GM11168 (cell line): ENCODE measurements around the gene TCOF1.

Experiments used
- in situ Hi-C: fragments of 300-500 bp; cut with MboI; formaldehyde crosslinking; loops from one replicate; pipeline ENCODE4 v1.12.0; 2022; ENCODE audit warnings: low sequenced_read_pairs; ENCODE audit not compliant: unreplicated experiment

TCOF1 gene

DNA sequence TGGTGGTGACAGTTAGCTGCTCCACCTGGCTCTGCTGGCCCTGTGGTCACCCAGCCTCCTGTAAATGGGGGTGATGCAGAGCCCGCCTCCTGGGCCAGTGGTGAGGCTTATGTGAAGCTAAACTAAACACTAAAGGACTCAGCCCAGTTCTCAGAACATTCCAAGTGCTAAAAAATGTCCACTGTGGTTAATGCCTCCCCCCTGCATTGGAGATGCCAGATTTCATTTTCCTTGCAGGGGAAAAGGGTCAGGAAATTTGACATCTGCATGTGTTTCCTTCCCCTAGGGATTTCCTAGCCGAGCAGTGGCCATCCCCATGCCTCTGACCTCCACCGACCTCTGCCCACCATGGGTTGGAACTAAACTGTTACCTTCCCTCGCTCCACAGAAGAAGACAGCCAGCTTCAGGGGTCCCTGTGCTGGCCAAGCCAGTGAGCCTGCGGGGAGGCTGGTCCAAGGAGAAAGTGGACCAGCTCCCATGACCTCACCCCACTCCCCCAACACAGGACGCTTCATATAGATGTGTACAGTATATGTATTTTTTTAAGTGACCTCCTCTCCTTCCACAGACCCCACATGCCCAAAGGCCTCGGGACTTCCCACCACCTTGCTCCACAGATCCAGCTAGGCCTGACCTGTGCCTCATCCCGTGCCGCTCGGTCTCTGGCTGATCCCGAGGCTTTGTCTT, 42.2 kb downstream of the TCOF1 start:
- in situ Hi-C loops, result no loop called here

DNA sequence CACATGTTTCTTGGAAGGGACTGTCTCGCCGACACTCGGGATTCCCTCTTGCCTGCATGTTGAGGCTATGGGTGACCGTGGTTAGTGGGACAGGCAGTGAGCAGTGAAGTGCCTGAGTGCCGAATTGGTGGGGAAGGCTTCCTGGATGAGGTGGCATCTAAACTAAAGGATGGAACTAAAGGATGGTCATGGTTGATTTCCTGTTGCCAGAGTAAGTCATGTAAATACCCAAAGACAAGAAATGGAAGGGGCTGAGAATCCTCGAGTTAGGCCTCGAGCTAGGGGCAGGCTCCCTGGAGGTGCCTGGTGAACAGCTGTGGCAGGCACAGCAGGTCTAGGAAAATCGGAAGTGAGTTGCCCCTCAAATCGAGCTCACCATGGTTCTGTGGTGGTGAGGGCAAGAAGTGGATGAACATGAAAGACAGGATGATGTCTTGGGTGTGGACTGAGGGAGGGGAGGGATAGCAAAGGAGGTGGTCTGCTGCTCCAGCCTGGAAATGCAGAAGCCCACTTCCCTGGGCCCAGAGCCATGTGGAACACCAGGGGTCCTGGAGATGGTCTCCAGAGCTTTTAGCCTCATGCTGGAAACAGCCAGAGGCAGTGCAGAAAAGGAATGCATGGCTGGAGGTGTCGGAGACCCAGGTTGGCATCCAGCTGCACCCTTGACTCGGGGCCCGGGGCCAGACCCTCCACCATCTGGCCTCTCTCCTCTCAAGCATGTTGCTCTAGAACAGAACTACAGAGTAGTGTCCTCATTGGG, 43.0 kb downstream of the TCOF1 start:
- in situ Hi-C loops, result no loop called here

DNA sequence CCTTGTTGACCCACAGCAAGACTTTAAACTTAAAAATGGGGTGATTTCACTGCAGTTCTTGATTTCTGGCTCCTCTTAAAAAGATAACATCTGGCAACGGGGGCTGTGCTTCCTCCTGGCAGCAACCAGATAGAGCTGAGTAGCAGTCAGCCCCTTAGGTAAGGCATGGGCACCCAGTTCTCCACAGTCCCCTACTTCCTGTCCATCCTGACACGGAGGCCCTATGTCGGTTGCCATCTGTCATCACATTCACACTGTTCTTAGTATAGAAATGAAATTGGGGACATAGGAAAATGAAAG, 43.5 kb downstream of the TCOF1 start:
- in situ Hi-C loops, result no loop called here

- in situ Hi-C loops, result no loop called here
These were observed 44.1 kb downstream of the TCOF1 start for GRCh38 chr5:150401376-150402228.

- in situ Hi-C loops, result no loop called here
These were observed 44.8 kb downstream of the TCOF1 start for GRCh38 chr5:150402229-150402773.

GRCh38 chr5:150402901-150403342, 45.4 kb downstream of the TCOF1 start:
- in situ Hi-C loops, result no loop called here

GRCh38 chr5:150404121-150404520, 46.6 kb downstream of the TCOF1 start:
- in situ Hi-C loops, result no loop called here

- in situ Hi-C loops, result no loop called here
These were observed 47.0 kb downstream of the TCOF1 start for GRCh38 chr5:150404535-150404934.

DNA sequence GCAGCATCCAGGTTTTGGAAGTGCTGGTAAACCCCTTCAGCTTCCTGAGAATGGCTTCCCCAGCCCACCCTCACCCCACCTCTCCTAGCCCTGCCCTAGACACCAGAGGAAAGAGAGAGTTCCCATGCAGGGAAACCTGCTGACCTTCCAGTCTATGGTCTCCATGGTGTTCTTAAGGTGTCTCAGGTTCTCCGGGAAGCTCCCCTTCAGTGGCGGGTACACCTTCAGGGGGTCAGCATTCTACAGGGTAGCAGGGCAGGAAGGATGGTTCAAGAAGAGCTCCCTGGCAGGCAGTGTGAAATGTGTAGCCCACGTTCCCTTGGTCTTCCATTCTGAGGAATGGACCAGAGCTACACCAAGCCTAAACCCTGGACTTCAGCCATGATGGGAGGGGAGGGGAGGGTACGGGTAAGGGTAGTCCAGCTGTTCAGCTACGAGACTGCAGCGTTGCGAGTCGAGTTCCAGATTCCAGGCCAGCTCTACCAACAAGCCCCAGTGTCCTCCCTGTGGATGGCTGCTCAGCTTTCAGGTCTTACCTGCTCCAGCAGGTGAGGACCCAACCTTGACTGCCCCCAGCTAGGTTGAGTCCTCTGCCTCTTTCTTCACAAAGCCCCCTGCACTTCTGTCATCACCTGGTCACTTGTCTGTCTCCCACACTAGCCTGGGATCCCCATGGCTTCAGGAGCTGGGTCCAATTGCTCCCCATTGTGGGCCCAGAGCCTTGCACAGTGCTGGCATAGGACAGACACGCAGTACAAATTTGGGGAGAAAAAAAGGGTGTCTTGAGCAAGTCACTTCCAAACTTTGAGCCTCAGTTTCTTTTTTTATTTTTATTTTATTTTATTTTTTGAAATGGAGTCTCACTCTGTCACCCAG, 47.7 kb downstream of the TCOF1 start:
- in situ Hi-C loops, result no loop called here

GRCh38 chr5:150406103-150406722, 48.7 kb downstream of the TCOF1 start:
- in situ Hi-C loops, result no loop called here

- in situ Hi-C loops, result no loop called here
These were observed 49.2 kb downstream of the TCOF1 start for GRCh38 chr5:150406723-150407095.

DNA sequence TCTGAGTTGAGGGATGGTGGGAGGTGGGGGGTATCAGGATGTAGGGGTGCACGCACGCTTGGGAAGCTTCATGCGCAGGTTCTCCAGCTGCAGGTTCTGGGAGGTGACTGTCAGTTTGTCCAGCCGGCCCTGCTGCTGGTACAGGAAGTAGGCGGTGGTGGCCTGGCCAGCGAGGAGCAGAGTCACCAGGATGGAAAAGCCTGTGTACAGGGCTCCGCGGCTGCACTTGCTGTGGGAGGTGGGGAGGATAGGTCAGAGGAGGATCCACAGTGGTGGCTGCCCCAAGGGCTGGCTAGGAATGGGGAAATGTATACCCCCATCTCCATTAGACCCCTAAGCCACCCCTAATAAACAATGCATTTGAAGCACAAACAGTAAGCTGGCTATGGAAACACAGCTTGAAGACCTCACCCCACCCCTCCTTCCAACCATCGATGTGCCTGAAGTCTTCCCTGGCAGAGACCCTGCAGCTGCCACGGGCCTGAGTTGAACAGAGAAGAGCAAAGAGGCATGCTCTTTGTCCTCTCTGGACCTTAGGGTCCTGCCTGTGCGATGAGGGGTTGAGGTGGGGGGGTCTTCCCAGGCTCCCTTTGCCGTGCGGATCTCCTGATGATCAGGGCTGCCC, 49.7 kb downstream of the TCOF1 start:
- in situ Hi-C loops, result no loop called here

- in situ Hi-C loops, result no loop called here
These were observed 50.9 kb downstream of the TCOF1 start for GRCh38 chr5:150408231-150408943.

- in situ Hi-C loops, result no loop called here
These were observed 52.4 kb downstream of the TCOF1 start for GRCh38 chr5:150409638-150410523.

- in situ Hi-C loops, result no loop called here
These were observed 53.2 kb downstream of the TCOF1 start for GRCh38 chr5:150410524-150411244.

- in situ Hi-C loops, result no loop called here
These were observed 53.9 kb downstream of the TCOF1 start for GRCh38 chr5:150411245-150411979.
